HG02973 (cell line): ENCODE measurements around the gene PVR.
"Not testable (repeated sequence)": the region's sequence is repeated elsewhere in the genome, so short reads cannot be mapped to it uniquely, and the experiment has no call there.

Experiments used
- ATAC-seq: cut with Tn5 transposase; IDR thresholded peaks from one replicate; pipeline ENCODE4 v1.9.1; 2021; ENCODE audit warnings: moderate library complexity; ENCODE audit not compliant: unreplicated experiment

The PVR gene

DNA sequence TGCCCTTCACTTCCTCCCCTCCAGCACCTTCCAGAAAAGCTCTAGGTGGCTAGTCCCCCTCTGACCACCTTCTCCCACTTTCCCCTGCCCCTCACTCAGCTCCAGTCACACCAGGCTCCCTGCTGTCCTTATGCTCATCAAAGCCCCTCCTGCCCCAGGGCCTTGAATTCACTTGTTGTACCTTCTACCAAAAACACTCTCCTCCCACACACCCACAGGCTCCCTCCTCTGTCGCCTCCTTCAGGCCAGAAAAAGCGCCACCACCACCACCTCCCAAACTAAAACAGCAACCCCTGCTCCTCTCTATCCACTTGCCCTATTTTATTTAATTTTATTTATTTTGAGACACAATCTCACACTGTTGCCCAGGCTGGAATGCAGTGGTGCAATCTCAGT lies 50.5 kb downstream of the PVR start:
- ATAC-seq = no peak

DNA sequence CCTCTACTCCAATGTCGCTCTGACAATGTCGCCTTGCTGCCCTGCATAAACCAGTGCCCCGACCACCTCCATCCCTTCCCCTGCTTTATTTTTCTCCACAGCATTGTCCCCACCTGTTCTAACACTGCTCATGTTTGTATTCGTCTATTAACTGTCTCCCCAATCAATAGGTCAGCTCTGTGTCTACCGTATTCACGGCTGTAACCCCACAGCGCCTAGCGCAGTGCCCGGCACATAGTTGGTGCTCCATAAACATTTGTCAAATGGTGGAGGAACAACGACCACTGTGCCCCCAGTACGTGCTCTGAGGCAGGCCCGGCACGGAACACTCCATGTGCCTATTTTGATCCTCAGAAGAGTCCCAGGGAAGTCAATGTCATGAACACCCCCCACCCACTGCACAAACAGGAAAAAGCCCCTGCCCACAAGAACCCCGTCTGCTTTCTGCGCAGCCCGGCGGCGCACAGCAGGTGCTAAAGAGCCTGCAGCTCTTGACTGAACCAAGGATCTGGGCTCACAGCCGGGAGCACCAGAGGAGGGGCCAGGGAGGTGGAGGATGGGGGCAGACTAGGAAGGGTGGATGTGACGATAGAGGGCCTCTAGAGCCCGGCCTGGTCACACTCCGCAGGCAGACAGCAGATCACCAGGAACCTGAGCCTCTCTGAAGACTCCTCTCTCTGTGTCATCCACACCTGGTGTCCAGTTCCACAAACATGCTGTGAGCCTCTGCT lies 53.4 kb downstream of the PVR start:
- ATAC-seq = no peak

DNA sequence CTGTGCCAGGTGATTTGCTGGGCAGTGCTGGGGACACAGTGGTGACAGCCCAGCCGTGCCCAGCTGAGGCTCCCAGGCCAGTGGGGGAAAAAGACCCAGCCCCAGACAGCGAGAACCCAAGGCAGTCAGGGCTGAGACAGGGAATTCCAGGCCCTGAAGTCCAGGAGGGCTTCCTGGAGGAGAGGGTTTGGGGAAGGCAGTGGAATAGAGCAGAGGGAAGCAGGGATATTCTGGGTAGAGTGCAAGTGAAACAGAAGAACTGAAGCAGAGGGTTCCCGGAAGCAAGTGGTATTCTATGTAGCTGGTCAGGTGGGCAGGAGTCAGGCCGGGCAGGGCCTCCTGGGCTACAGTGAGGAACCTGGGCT lies 53.9 kb downstream of the PVR start:
- no peak for ATAC-seq

DNA sequence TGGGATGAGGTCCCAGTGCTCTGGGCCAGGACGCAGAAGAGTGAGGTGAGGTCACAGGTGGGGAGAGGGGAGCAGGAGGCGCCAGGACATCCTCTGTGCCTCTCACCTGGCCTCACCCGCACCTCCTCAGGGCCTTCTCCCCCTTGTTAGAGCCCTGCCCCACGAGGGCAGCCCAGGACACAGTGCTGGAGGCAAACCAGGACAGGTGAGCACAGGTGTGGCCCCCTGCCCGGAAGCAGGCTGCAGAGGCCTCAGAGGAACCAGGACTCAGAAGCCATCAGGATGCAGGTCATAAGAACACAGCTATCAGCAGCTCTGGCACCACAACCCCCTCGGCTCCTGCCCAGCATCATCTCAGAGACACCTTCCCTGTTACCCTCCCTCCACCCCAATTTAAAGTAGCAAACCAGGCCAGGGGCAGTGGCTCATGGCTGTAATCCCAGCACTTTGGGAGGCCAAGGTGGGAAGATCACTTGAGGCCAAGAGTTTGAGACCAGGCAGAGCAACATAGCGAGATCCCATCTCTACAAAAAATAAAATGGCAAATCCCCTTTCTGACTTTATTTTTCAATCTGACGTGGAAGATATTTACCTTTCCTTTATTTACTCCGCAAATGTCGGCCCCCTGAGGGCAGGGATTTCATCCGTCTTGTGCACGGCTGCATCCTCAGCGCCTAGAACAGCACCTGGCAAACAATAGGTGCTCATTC lies 54.9 kb downstream of the PVR start, which contains the start of gene CEACAM16:
CEACAM16 (plus strand) TSS at position 660 of the 710 bp plus-strand sequence. CDS start 2,306 bp downstream, outside the sequence.
- no peak for ATAC-seq

- ATAC-seq = no peak
These were observed 56.8 kb downstream of the PVR start for GRCh38 chr19:44700547-44700946.

DNA sequence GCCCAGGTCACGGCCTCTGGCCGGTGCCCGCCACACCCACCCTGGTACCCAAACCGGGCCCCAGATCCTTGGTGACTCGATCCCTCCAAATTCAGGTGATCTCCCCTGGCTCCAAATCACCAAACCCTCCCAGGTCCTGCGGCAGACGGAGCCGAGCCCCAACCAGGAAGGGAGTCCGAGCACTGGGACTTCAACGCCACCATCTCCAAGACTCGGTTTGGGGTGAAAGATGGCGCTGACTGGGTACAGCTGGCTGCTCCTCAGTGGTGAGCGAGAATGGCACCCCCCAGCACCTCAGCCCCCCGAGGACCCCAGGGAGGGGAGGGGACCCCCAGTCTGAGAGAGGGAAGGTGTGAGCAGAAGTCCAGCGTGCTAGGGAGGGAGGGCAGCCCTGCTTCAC lies 57.5 kb downstream of the PVR start:
- ATAC-seq = no peak

- no peak for ATAC-seq
These were observed 59.0 kb downstream of the PVR start for GRCh38 chr19:44702551-44703176.

- no peak for ATAC-seq
These were observed 59.8 kb downstream of the PVR start for GRCh38 chr19:44703336-44704078.

GRCh38 chr19:44704982-44705381 lies 61.3 kb downstream of the PVR start:
- ATAC-seq = no peak

- ATAC-seq = no peak
These were observed 61.8 kb downstream of the PVR start for GRCh38 chr19:44705502-44706010.

- no peak for ATAC-seq
These were observed 63.0 kb downstream of the PVR start for GRCh38 chr19:44706506-44707236.

- ATAC-seq = no peak
These were observed 64.1 kb downstream of the PVR start for GRCh38 chr19:44707794-44708193.

DNA sequence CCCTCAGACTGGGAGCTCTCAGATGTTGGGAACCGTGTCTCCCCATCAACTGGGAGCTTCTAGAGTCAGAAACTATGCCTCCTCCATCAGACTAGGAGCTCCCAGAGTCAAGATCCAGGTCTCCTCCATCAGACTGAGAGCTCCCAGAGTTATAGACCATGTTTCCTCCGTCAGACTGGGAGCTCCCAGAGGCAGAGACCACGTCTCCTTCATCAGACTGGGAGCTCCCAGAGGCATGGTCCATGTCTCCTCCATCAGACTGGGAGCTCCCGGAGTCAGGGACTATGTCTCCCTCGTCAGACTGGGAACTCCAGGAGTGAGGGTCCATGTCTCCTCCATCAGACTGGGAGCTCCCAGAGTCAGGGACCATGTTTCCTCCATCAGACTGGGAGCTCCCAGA lies 65.2 kb downstream of the PVR start:
- no peak for ATAC-seq

- ATAC-seq = not testable (repeated sequence)
These were observed 65.9 kb downstream of the PVR start for GRCh38 chr19:44709434-44710266.

DNA sequence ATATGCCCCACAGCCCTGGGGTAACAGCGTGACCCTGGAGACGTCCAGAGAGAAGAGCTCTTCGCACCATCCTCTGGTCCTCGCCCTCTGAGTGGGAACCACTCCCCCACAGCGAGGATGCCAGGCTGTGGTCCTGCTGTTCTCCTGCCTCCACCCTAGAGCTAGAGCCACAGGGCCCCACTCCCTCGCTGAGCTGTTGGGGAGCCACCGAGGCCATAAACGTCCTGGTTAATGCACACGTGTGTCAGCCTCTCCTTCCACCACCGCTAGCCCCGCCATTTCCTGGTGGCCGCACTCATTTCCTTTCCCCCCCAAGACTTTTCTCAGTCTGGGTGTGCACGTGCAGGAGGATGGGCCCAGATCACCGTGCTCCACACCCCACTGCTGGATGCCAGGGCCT lies 66.8 kb downstream of the PVR start:
- no peak for ATAC-seq

DNA sequence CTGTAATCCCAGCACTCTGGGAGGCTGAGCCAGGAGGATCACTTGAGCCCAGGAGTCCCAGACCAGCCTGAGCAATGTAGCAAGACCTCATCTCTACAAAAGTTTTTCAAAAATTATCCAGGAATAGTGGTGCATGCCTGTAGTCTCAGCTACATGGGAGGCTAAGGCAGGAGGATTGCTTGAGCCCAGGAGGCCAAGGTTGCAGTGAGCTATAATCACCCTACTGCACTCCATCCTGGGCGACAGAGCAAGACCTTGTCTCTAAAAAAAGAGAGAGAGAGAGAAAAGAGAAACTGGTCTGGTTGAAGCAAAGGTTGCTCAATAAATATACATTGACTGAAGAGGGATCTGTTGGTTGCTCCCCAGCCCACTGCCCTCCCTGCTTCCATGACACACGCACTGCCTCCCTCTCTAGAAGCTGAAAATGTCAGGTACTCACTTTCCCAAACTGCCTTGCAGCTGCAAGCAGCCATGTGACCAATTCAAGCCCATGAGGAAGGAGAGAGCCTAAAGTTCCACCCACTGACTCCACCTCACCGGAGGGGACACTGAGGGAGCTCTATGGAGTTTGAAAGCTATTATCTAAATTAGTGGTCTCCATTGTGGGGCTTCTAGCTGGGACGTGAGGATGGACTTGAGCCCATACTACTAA lies 69.3 kb downstream of the PVR start:
- no peak for ATAC-seq
